HUES64 (cell line): ENCODE data around the gene ADTRP.

ENCODE experiments used
- H3K27ac ChIP-seq: 2 replicates; pipeline ENCODE4 v1.7.0; 2013; ENCODE audit warnings: low read depth, low read length, inconsistent platforms
- H3K27me3 ChIP-seq: 2 replicates; pipeline ENCODE4 v1.6.1; 2013; ENCODE audit warnings: mild to moderate bottlenecking, low read length; ENCODE audit not compliant: insufficient read depth
- H3K36me3 ChIP-seq: 2 replicates; pipeline ENCODE4 v1.6.1; 2013; ENCODE audit warnings: mild to moderate bottlenecking, low read length; ENCODE audit not compliant: insufficient read depth
- H3K4me1 ChIP-seq: 2 replicates; pipeline ENCODE4 v1.6.1; 2013; ENCODE audit warnings: mild to moderate bottlenecking, low read length, moderate library complexity; ENCODE audit not compliant: insufficient read depth
- H3K4me3 ChIP-seq: 2 replicates; pipeline ENCODE4 v1.5.1; 2013; ENCODE audit warnings: mild to moderate bottlenecking, low read length, moderate library complexity
- H3K9ac ChIP-seq: 2 replicates; pipeline ENCODE4 v1.6.1; 2013; ENCODE audit warnings: mild to moderate bottlenecking, low read depth, low read length
- H3K9me3 ChIP-seq: 2 replicates; pipeline ENCODE4 v1.6.1; 2013; ENCODE audit warnings: low read depth, low read length; ENCODE audit not compliant: insufficient read depth
- WGBS: fragments of 150-250, 120-280 bp; methylation state at CpG from one replicate; pipeline ENCODE4 v1.1.7; 2013; ENCODE audit warnings: missing lambda C conversion rate; 5-methylcytosine and 5-hydroxymethylcytosine counted together

Gene ADTRP

GRCh38 chr6:11812439-11812838 is 33.8 kb upstream of the ADTRP start:
- no peaks in the 10 kb centered on the region for H3K27me3 ChIP-seq
- no peaks in the 10 kb centered on the region for H3K9me3 ChIP-seq
- H3K27ac ChIP-seq: no peak overlapping the region
- 96% methylated on average over 1 of the region's 1 CpG for WGBS
- H3K4me1 ChIP-seq: no peaks in the 10 kb centered on the region
- no peak overlapping the region for H3K9ac ChIP-seq
- no peaks in the 10 kb centered on the region for H3K36me3 ChIP-seq
- no peak overlapping the region for H3K4me3 ChIP-seq

GRCh38 chr6:11811644-11812264 is 33.2 kb upstream of the ADTRP start:
- no peaks in the 10 kb centered on the region for H3K36me3 ChIP-seq
- H3K9ac ChIP-seq: no peak overlapping the region
- no peaks in the 10 kb centered on the region for H3K4me1 ChIP-seq
- no peak overlapping the region for H3K4me3 ChIP-seq
- no peaks in the 10 kb centered on the region for H3K9me3 ChIP-seq
- no peaks in the 10 kb centered on the region for H3K27me3 ChIP-seq
- WGBS: 99% methylated on average over 3 of the region's 3 CpGs
- no peak overlapping the region for H3K27ac ChIP-seq

- WGBS: 90% methylated on average over 11 of the region's 12 CpGs
- no peaks in the 10 kb centered on the region for H3K27me3 ChIP-seq
- no peak overlapping the region for H3K27ac ChIP-seq
- H3K4me3 ChIP-seq: no peak overlapping the region
- H3K36me3 ChIP-seq: no peaks in the 10 kb centered on the region
- 0 out of 2 replicates have a peak, but pooled peaks cover under 1% of the 10 kb centered on the region for H3K4me1 ChIP-seq
- no peak overlapping the region for H3K9ac ChIP-seq
- H3K9me3 ChIP-seq: no peaks in the 10 kb centered on the region
Observed at GRCh38 chr6:11810854-11811643, 32.4 kb upstream of the ADTRP start.

- 98% methylated on average over 1 of the region's 1 CpG for WGBS
- Histone ChIP-seq H3K4me1 (peaks cover 10% of the 10 kb centered on the region), H3K9me3 (no peaks in the 10 kb centered on the region), H3K27me3 (no peaks in the 10 kb centered on the region), H3K9ac (no peak overlapping the region), H3K4me3 (no peak overlapping the region), H3K36me3 (no peaks in the 10 kb centered on the region), H3K27ac (no peak overlapping the region)
Observed at GRCh38 chr6:11810039-11810541, 31.5 kb upstream of the ADTRP start.

GRCh38 chr6:11808054-11808453 is 29.5 kb upstream of the ADTRP start:
- Histone ChIP-seq H3K36me3 (no peaks in the 10 kb centered on the region), H3K27me3 (no peaks in the 10 kb centered on the region), H3K9ac (no peak overlapping the region), H3K4me3 (no peak overlapping the region), H3K27ac (no peak overlapping the region), H3K9me3 (no peaks in the 10 kb centered on the region), H3K4me1 (peaks cover 19% of the 10 kb centered on the region)
- 92% methylated on average over 8 of the region's 8 CpGs for WGBS

- Histone ChIP-seq H3K27me3 (no peaks in the 10 kb centered on the region), H3K36me3 (no peaks in the 10 kb centered on the region), H3K9me3 (no peaks in the 10 kb centered on the region), H3K4me1 (peaks cover 19% of the 10 kb centered on the region), H3K9ac (no peak overlapping the region), H3K27ac (no peak overlapping the region), H3K4me3 (no peak overlapping the region)
- WGBS: 87% methylated on average over 15 of the region's 15 CpGs
Observed at GRCh38 chr6:11806561-11807317, 28.1 kb upstream of the ADTRP start.

- Histone ChIP-seq H3K4me1 (peaks cover 19% of the 10 kb centered on the region), H3K27me3 (no peaks in the 10 kb centered on the region), H3K9ac (no peak overlapping the region), H3K4me3 (no peak overlapping the region), H3K27ac (no peak overlapping the region), H3K9me3 (no peaks in the 10 kb centered on the region), H3K36me3 (no peaks in the 10 kb centered on the region)
- 78% methylated on average over 11 of the region's 13 CpGs for WGBS
Observed at GRCh38 chr6:11805259-11806053, 26.9 kb upstream of the ADTRP start.

GRCh38 chr6:11804701-11805100 is 26.1 kb upstream of the ADTRP start:
- Histone ChIP-seq H3K4me1 (peaks cover 19% of the 10 kb centered on the region), H3K9me3 (no peaks in the 10 kb centered on the region), H3K4me3 (no peak overlapping the region), H3K27ac (no peak overlapping the region), H3K36me3 (no peaks in the 10 kb centered on the region), H3K9ac (no peak overlapping the region), H3K27me3 (no peaks in the 10 kb centered on the region)
- WGBS: 75% methylated on average over 3 of the region's 3 CpGs

GRCh38 chr6:11804135-11804534 is 25.5 kb upstream of the ADTRP start:
- Histone ChIP-seq H3K4me3 (no peak overlapping the region), H3K27ac (no peak overlapping the region), H3K4me1 (peaks cover 19% of the 10 kb centered on the region), H3K36me3 (no peaks in the 10 kb centered on the region), H3K27me3 (no peaks in the 10 kb centered on the region), H3K9me3 (no peaks in the 10 kb centered on the region), H3K9ac (no peak overlapping the region)
- WGBS: 92% methylated on average over 6 of the region's 6 CpGs

GRCh38 chr6:11803591-11803971 is 25.0 kb upstream of the ADTRP start:
- Histone ChIP-seq H3K4me3 (no peak overlapping the region), H3K27ac (no peak overlapping the region), H3K4me1 (peaks cover 19% of the 10 kb centered on the region), H3K9ac (no peak overlapping the region), H3K36me3 (no peaks in the 10 kb centered on the region), H3K9me3 (no peaks in the 10 kb centered on the region), H3K27me3 (no peaks in the 10 kb centered on the region)
- 89% methylated on average over 2 of the region's 2 CpGs for WGBS
